GM12891 (cell line): ENCODE results near the gene TLCD2.

ENCODE experiments used
- PAX5 ChIP-seq: IDR thresholded peaks from 2 replicates; pipeline ENCODE4 v1.6.1; 2011; ENCODE audit warnings: low read length, moderate library complexity, mild to moderate bottlenecking; ENCODE audit not compliant: insufficient read depth, severe bottlenecking
- POLR2A ChIP-seq: IDR thresholded peaks from 2 replicates; pipeline ENCODE4 v1.6.1; 2011; ENCODE audit warnings: low read depth, low read length, control low read depth
- POLR2AphosphoS5 ChIP-seq: IDR thresholded peaks from 2 replicates; pipeline ENCODE4 v1.6.1; 2011; ENCODE audit warnings: low read depth, low read length, control low read depth
- SPI1 ChIP-seq: IDR thresholded peaks from 2 replicates; pipeline ENCODE4 v1.6.1; 2011; ENCODE audit warnings: low read depth, low read length, control low read depth
- TAF1 ChIP-seq: IDR thresholded peaks from 2 replicates; pipeline ENCODE4 v1.6.1; 2011; ENCODE audit warnings: low read depth, low read length, control low read depth

DNA sequence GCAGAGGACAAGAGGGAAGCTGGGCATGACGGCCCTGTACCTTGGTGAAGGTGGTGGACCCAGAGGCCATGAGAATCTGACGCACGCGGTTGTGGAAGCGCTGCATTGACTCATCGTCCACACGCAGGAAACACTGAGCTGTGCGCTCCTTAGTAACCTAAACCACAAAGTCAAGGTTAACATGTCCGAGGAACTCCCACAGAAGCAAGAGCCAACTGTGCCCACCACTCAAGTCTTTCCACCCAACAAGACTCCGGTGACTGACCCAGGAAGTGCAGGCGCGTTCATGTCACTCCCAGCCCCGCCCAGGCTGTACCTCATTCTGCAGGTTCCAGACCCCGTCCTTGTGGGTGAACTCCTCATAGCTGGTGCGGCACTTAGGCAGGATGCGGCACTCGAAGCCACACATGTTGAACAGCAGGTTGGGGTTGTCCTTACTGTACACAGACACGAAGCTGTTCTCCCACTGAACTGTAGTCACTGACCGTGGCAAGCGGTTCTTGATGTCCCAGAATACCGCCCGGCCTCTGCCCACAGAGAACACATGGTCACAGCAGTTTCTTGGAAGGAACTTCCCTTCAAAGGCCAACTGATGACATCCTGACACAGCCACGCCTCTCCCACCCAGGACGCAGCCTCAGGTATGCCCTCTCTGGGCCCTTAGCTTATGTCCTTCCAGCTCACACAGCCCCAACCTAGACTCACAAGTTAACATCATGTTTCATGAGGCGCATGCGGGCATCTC lies 37.0 kb downstream of the TLCD2 start:
- TF ChIP-seq POLR2A = no peak
- no peak for TF ChIP-seq POLR2AphosphoS5
- no peak for TF ChIP-seq SPI1
- no peak for TF ChIP-seq TAF1
- no peak for TF ChIP-seq PAX5
